ENCODE results near the gene AQP7.
A peak's percentile ranks its signal among the peaks of the same experiment; 100 is the strongest.
"Not testable (repeated sequence)": the region's sequence is repeated elsewhere in the genome, so short reads cannot be mapped to it uniquely, and the experiment has no call there.

AQP7 gene

DNA sequence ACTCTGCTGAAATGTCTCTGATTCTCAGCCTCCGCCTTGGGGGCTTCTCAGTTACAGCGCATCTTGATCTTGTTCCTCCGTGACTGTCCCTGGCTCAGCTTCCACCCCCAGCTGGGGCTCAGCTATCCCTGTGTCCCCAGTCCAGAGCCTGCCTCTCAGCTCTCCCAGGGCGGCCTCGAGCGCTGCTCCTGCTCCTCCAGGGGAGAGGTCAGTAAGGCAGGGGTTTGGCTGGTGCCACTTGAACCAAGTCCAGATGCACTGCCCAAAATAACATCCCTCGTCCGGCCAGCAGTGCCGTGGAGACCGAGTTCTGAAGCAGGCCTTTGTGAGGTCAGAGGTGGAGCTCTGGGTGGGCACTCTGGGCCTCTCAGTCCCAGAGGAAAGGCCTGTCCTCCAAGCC is at the start of gene AQP7:
TSS of gene AQP7 (minus strand) at position 198 of the 400 bp plus-strand sequence. CDS start 1,306 bp downstream, outside the sequence.
- intact Hi-C loops (cut with DNase I): not testable (repeated sequence)
- DNase-seq: peak in 1 of 10 donors; percentile 56

GRCh38 chr9:33450621-33451146 is 48.3 kb upstream of the AQP7 start:
- no peak for DNase-seq
- intact Hi-C loops (cut with DNase I): no loop called here

DNA sequence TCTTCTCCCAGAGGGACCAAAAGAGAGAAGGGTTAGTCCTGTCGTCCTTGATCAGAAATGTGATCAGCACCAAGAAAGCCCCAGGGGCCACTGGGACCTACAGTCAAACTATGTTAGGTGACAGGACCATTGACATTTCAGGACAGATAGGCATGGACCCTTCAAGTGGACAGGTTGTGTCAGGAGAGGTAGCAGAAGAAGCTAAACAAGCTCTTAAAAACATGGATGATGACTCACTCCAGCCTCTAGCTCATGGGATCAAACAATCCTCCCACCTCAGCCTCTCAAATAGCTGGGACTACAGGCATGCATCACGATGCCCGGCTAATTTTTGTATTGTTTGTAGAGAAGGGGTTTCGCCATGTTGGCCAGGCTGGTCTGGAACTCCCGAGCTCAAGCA is 47.3 kb upstream of the AQP7 start:
- DNase-seq: no peak
- intact Hi-C loops (cut with DNase I): no loop called here

DNA sequence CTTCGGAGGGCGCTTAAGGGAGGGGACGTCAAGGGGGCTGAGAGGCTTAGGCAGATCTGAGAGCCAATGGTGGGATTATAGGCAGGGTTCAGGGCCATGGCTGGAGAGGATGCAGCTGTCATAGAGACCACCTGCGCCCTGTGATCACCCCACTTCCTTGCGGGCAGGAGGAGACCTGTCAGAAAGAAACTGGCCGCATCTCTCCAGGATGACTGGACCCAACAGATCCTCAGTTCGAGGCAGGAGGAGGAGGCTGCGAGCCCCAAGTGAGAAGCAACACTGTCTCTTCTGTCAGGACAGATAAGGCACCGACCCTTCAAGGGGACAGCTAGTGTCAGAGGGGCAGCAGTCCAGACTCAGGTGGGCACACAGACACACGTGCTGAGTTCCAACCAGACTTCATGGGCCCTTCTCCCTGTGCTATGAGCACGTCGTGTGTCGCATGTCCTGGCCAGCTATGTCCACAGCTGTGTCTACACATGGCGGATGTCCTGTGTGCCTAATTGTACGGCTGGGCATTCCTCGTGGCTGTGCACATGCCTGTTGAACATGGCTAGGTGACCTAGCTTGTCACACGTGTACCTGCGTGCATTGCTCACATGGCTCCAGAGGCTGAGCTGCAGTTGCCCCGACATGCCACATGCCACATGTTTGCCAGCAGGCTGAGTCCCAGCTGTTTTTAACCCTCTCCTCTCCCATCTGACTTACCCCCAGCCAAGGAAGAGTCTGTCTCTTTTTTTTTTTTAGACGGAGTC is 45.6 kb upstream of the AQP7 start:
- intact Hi-C loops (cut with DNase I): no loop called here
- DNase-seq: no peak

- intact Hi-C loops (cut with DNase I): no loop called here
Measured at GRCh38 chr9:33446946-33447798, 44.8 kb upstream of the AQP7 start, which contains the start of gene AQP3. AQP3 (minus strand) TSS chr9:33447593; CDS start chr9:33447530, 63 bp downstream.

GRCh38 chr9:33446240-33446945 is 44.0 kb upstream of the AQP7 start:
- intact Hi-C loops (cut with DNase I): no loop called here
- no peak for DNase-seq

More at GRCh38 chr9:33446946-33447798, 44.8 kb upstream of the AQP7 start, which contains the start of gene AQP3:
- DNase-seq: peak; percentile 50 to 94 (median 60)

DNA sequence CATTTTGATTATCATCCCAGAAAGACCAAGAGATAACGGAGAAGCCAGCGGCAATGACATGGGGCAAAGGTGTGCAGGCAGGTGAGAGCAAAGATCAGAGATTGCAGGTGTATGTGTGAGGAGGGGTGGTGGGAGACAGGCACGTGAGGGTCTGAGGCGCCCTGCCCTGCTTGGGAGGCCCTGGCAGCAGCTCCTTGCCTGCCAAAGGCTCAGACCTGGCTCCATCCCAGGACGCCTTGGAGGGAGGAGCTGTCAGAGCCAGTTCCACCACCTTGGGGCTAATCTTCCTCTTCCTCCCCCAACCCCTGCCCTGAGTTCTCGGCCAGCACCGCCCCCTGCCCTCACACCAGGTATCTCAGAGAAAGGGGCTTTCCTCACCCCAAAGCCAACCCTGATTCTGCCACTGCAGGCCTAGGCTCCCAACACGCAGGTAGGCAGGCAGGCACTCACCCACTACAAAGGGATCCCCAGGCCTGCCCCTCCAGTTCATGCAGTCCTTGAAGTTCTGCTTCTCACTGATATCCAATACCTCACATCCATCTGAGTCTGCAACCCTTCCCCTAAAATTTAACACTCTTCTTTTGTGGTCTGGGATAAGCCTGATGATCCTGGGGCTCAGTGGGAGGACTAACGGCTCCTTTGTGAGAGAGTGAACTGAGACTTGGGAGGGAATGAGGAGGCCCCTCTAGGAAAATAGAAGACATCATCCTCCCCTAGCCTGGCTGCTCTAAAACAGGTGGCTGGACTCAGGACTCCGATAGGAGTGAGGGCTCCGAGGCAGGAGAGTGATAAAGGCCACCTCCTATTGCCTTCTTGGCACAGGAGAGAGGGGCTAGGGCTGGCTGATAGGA is 43.2 kb upstream of the AQP7 start:
- no peak for DNase-seq

GRCh38 chr9:33443464-33444154 is 41.2 kb upstream of the AQP7 start:
- DNase-seq: no peak
- intact Hi-C loops (cut with DNase I): no loop called here

More for the DNA sequence above, 43.2 kb upstream of the AQP7 start:
- intact Hi-C loops (cut with DNase I): no loop called here

- intact Hi-C loops (cut with DNase I): no loop called here
- no peak for DNase-seq
Measured at GRCh38 chr9:33443047-33443446, 40.7 kb upstream of the AQP7 start.

- DNase-seq: no peak
Measured at GRCh38 chr9:33442125-33442524, 39.8 kb upstream of the AQP7 start.

GRCh38 chr9:33440609-33441008 is 38.2 kb upstream of the AQP7 start:
- intact Hi-C loops (cut with DNase I): no loop called here
- no peak for DNase-seq

More at GRCh38 chr9:33442125-33442524, 39.8 kb upstream of the AQP7 start:
- intact Hi-C loops (cut with DNase I): no loop called here

GRCh38 chr9:33440204-33440603 is 37.8 kb upstream of the AQP7 start:
- intact Hi-C loops (cut with DNase I): no loop called here
- DNase-seq: no peak

DNA sequence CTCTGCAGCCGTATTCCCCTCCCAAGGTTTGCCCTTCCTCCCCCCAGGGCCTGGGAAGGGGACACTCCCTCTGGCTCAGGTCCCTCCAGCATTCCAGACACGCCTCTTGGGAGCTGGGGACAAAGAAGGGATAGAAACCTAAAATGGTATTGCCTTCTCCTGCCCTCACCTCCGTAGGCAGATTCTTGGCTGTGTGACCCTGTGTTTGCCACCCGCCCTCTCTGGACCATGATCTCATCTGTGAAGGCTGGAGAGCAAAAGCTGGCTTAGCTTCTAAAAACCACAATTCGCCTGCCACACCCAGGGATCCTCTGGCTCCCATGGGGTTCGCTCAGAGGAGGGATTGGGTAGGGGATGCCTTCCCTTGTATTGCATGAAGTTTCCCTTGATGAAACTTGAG is 37.4 kb upstream of the AQP7 start:
- intact Hi-C loops (cut with DNase I): no loop called here
- peak in 1 of 10 donors; percentile 56 for DNase-seq

DNA sequence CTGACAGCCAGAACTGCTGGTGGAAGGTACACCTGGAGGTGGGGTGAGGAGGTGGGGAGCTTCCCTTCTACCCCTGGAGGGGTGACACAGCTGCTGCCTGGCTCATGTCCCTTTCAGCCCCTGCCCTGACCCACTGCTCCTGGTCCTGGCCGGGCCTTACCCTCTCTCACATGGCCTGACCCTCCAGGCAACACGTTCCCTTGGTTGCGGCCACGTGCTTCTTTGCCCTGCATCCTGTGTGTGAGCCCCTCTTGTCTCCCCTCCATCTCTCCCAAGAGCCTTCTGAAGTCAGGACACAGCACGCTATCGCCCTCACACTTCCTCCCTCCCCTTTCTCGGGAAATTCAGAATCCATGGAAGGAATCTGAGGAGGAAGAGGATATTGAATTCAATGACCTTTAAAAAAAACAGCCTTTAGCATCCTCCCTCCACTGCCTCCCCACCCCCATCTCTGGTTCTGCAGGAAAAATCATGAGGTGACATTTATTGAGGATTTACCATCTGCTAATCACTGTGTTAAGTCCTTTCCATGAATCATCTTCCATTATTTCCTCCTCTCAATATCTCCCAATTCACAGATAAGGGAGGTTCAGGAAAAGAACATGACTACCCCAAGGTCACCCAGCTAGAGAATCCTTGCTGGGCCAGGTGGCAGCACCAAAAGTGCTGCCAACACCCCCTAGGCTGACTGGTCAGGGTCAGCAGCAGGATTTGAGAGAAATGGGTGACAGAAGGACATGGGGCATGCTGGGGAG is 36.7 kb upstream of the AQP7 start:
- peak in 1 of 10 donors; percentile 61 for DNase-seq
- intact Hi-C loops (cut with DNase I): no loop called here

- intact Hi-C loops (cut with DNase I): no loop called here
- DNase-seq: no peak
Measured at GRCh38 chr9:33437898-33438297, 35.5 kb upstream of the AQP7 start.

DNA sequence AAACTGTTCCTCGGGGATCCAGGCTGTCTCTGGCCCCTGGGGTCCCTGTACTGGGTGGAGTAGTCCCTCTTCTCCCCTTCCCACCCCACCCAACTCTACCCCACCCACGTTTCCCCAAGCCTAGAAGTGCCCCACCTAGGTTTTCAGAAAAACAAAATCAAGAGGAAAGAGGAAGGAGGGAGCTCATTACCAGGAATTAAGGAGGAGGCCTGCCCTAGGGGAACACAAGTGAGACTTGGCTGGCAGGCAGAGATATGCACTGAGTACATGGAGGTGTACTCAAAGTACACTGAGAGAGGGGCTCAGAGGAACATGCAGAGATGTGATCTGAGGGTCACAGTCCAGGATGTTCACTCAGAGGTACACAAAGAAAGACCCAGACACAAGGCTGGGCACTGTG is 34.8 kb upstream of the AQP7 start:
- DNase-seq: no peak

GRCh38 chr9:33436445-33436844 is 34.1 kb upstream of the AQP7 start:
- intact Hi-C loops (cut with DNase I): no loop called here
- no peak for DNase-seq

More for the DNA sequence above, 34.8 kb upstream of the AQP7 start:
- intact Hi-C loops (cut with DNase I): no loop called here

- intact Hi-C loops (cut with DNase I): no loop called here
- DNase-seq: no peak
Measured at GRCh38 chr9:33435821-33436277, 33.5 kb upstream of the AQP7 start.

Data from posterior cingulate gyrus (tissue), 11 donors.